HEK293 (cell line): Measurements from ENCODE around the gene TNNI3.

Experiments used
- CTCF ChIP-seq: fragments of 450-650 bp; formaldehyde crosslinking; IDR thresholded peaks from 2 replicates; pipeline ENCODE4 v1.5.1; 2016; ENCODE audit warnings: missing biosample characterization, missing genetic modification characterization
- ZNF423 ChIP-seq: fragments of 450-650 bp; formaldehyde crosslinking; IDR thresholded peaks from 2 replicates; pipeline ENCODE4 v1.5.1; 2016; ENCODE audit warnings: missing biosample characterization, missing genetic modification characterization
- ZNF558 ChIP-seq: fragments of 450-650 bp; formaldehyde crosslinking; IDR thresholded peaks from 2 replicates; pipeline ENCODE4 v1.5.1; 2016; ENCODE audit warnings: missing biosample characterization, missing genetic modification characterization

DNA sequence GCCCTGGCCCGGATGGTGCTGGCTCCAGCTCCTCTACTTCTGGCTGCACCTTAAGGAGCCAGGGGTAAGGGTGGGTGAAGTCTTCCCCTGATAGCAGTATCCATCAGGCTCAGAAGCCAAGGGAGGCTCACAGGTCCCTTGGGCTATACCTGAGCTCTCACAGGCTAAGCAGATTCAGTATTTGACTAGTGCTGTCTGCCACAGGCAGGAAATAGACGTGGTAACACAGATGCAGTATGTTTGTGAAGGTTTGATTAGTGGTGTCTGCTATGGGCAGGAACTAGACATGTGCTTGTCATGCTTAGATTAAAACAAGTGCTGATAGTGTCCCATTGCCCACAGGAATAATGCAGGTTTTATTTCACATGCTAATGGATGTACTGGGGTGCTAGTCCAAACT is 18.5 kb upstream of the TNNI3 start:
- TF ChIP-seq ZNF423 (tag by site-specific recombination), result no peak
- no peak for TF ChIP-seq CTCF
- TF ChIP-seq ZNF558 (tag by site-specific recombination), result no peak
